ENCODE data around the gene EP400.

Gene EP400

DNA sequence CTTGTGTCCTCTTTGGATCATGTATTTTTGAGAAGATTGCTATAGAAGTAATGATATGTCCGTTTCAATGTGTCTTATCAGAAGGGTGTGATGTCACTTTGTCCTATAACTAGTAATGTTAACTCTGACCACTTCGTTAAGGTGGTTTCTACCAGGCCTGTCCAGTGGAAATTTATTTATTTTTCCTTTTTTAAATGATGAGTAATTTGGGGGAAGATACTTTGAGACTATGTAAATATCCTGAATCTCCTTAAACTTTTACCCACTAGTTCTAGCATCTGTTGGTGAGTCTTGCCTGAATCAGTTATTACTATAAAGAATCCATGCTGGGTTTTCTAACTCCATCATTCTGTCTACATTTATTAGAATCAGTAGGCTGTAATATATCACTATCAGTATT is 15.3 kb downstream of the EP400 start:
- H3K9ac ChIP-seq (ENCODE audit: low read length): no peak overlapping the region
- H3K9me3 ChIP-seq (ENCODE audit: insufficient read depth, low read length): no peaks in the 10 kb centered on the region
- H4K20me1 ChIP-seq (ENCODE audit: insufficient read depth, low read length): peaks cover 48% of the 10 kb centered on the region
- no peak overlapping the region for H3K4me2 ChIP-seq (ENCODE audit: low read length)
- no peak for TF ChIP-seq EZH2phosphoT487 (IDR thresholded peaks at IDR 0.05; ENCODE audit: low read depth)
- TF ChIP-seq, protein P1, sequence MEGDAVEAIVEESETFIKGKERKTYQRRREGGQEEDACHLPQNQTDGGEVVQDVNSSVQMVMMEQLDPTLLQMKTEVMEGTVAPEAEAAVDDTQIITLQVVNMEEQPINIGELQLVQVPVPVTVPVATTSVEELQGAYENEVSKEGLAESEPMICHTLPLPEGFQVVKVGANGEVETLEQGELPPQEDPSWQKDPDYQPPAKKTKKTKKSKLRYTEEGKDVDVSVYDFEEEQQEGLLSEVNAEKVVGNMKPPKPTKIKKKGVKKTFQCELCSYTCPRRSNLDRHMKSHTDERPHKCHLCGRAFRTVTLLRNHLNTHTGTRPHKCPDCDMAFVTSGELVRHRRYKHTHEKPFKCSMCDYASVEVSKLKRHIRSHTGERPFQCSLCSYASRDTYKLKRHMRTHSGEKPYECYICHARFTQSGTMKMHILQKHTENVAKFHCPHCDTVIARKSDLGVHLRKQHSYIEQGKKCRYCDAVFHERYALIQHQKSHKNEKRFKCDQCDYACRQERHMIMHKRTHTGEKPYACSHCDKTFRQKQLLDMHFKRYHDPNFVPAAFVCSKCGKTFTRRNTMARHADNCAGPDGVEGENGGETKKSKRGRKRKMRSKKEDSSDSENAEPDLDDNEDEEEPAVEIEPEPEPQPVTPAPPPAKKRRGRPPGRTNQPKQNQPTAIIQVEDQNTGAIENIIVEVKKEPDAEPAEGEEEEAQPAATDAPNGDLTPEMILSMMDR (IDR thresholded peaks at IDR 0.05; ENCODE audit: low read depth, low read length): no peak
- no peak overlapping the region for H3K27ac ChIP-seq (ENCODE audit: low read length)
- H3K4me3 ChIP-seq (ENCODE audit: low read length): no peak overlapping the region
- peaks cover 80% of the 10 kb centered on the region for H3K79me2 ChIP-seq (ENCODE audit: low read length)
- no peaks in the 10 kb centered on the region for H3K27me3 ChIP-seq (ENCODE audit: low read depth, low read length)
- no peak overlapping the region for H2AFZ ChIP-seq (ENCODE audit: low read depth, low read length)
- no peaks in the 10 kb centered on the region for H3K4me1 ChIP-seq (ENCODE audit: low read length)
- peaks cover 13% of the 10 kb centered on the region for H3K36me3 ChIP-seq (replicated peaks; ENCODE audit: low read depth, low read length)

DNA sequence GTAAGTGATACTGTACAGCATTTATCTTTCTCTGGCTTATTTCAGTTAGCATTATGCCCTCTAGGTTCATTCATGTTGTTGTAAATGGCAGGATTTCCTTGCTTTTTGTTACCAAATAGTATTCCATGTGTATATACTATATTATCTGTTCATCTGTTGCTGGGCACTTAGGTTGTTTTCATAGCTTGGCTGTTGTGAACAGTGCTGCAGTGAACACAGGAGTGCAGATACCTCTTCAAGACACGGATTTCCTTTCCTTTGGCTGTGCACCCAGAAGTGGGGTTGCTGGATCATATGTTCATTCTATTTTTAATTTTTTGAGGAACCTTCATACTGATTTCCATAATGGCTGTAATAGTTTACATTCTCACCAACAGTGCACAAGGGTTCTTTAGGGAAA is 21.5 kb downstream of the EP400 start:
- no peak overlapping the region for H3K9ac ChIP-seq (ENCODE audit: low read length)
- no peaks in the 10 kb centered on the region for H3K4me1 ChIP-seq (ENCODE audit: low read length)
- peaks cover 28% of the 10 kb centered on the region for H4K20me1 ChIP-seq (ENCODE audit: insufficient read depth, low read length)
- H3K36me3 ChIP-seq (replicated peaks; ENCODE audit: low read depth, low read length): peaks cover 4% of the 10 kb centered on the region
- no peak for TF ChIP-seq EZH2phosphoT487 (IDR thresholded peaks at IDR 0.05; ENCODE audit: low read depth)
- TF ChIP-seq, protein P1 (IDR thresholded peaks at IDR 0.05; ENCODE audit: low read depth, low read length): no peak
- H3K4me3 ChIP-seq (ENCODE audit: low read length): no peak overlapping the region
- H2AFZ ChIP-seq (ENCODE audit: low read depth, low read length): no peak overlapping the region
- no peak overlapping the region for H3K27ac ChIP-seq (ENCODE audit: low read length)
- peaks cover 94% of the 10 kb centered on the region for H3K79me2 ChIP-seq (ENCODE audit: low read length)
- no peaks in the 10 kb centered on the region for H3K9me3 ChIP-seq (ENCODE audit: insufficient read depth, low read length)
- H3K4me2 ChIP-seq (ENCODE audit: low read length): no peak overlapping the region
- H3K27me3 ChIP-seq (ENCODE audit: low read depth, low read length): no peaks in the 10 kb centered on the region

DNA sequence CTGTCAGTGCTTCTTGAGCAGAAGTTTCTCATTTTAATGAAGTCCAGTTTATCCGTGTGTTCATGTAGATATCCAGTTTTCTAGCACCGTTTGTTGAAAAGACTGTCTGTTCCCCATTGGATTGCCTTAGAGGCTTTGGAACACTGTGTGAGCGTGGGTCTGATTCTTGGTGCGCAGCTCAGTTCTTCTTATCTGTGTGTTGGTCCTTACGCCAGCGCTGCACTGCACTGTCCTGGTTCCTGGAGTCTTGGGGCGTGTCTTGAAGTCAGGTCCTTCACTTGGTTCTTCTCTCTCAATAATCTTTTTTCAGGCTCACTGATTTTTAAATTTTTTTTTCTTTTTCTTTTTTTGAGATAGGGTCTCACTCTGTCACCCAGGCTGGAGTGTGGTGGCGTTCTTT is 25.5 kb downstream of the EP400 start:
- TF ChIP-seq EZH2phosphoT487 (IDR thresholded peaks at IDR 0.05; ENCODE audit: low read depth): no peak
- TF ChIP-seq, protein P1 (IDR thresholded peaks at IDR 0.05; ENCODE audit: low read depth, low read length): no peak
- Histone ChIP-seq H3K4me1 (ENCODE audit: low read length) (no peaks in the 10 kb centered on the region), H3K27ac (ENCODE audit: low read length) (no peak overlapping the region), H2AFZ (ENCODE audit: low read depth, low read length) (no peak overlapping the region), H3K4me2 (ENCODE audit: low read length) (no peak overlapping the region), H3K79me2 (ENCODE audit: low read length) (peaks cover 82% of the 10 kb centered on the region), H3K36me3 (replicated peaks; ENCODE audit: low read depth, low read length) (peaks cover 6% of the 10 kb centered on the region), H3K9me3 (ENCODE audit: insufficient read depth, low read length) (no peaks in the 10 kb centered on the region), H4K20me1 (ENCODE audit: insufficient read depth, low read length) (peaks cover 26% of the 10 kb centered on the region), H3K4me3 (ENCODE audit: low read length) (no peak overlapping the region), H3K27me3 (ENCODE audit: low read depth, low read length) (no peaks in the 10 kb centered on the region), H3K9ac (ENCODE audit: low read length) (no peak overlapping the region)

DNA sequence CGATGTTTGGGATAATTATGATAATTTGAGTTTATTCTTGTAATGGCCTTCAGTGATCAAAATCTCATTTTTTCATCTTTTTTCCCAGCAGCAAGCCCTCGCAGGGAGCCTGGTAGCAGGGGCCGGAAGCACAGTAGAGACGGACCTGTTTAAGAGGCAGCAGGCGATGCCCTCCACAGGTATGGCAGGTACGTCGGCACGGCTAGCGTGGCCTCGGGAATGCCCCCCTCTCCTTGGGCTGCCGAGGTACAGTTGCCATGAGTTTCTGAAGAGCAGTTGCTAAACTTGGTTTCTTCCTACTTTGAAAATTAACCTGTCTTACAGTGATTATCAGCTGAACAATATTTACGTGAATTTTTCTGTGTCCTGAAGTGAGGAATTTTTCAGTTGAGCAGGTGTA is 29.9 kb downstream of the EP400 start:
- Histone ChIP-seq H3K4me1 (ENCODE audit: low read length) (no peaks in the 10 kb centered on the region), H3K27ac (ENCODE audit: low read length) (no peak overlapping the region), H3K79me2 (ENCODE audit: low read length) (peaks cover 43% of the 10 kb centered on the region), H3K36me3 (replicated peaks; ENCODE audit: low read depth, low read length) (peaks cover 23% of the 10 kb centered on the region), H3K9ac (ENCODE audit: low read length) (no peak overlapping the region), H3K9me3 (ENCODE audit: insufficient read depth, low read length) (no peaks in the 10 kb centered on the region), H3K4me3 (ENCODE audit: low read length) (no peak overlapping the region), H3K27me3 (ENCODE audit: low read depth, low read length) (no peaks in the 10 kb centered on the region), H2AFZ (ENCODE audit: low read depth, low read length) (no peak overlapping the region), H4K20me1 (ENCODE audit: insufficient read depth, low read length) (peaks cover 13% of the 10 kb centered on the region), H3K4me2 (ENCODE audit: low read length) (no peak overlapping the region)
- TF ChIP-seq, protein P1 (IDR thresholded peaks at IDR 0.05; ENCODE audit: low read depth, low read length): no peak
- TF ChIP-seq EZH2phosphoT487 (IDR thresholded peaks at IDR 0.05; ENCODE audit: low read depth): no peak

All from OCI-LY3 (cell line).